ENCODE data around the gene DBNL. TPM values are rescaled to one million over a fixed set of nuclear protein-coding genes. Genes with fewer than 3 reads are reported as not detected.
A peak's percentile ranks its signal among the peaks of the same experiment; 100 is the strongest.

Gene DBNL
- total RNA-seq, 1 donor from 2014 or later = 68.0 TPM

- no peak overlapping the region for H3K4me3 Mint-ChIP-seq (ENCODE audit: low read depth)
- H3K9me3 Mint-ChIP-seq (ENCODE audit: low read depth) = no peaks in the 10 kb centered on the region
- H3K27me3 Mint-ChIP-seq = no peaks in the 10 kb centered on the region
- H3K4me1 Mint-ChIP-seq (ENCODE audit: low read depth) = peaks cover 2% of the 10 kb centered on the region
- peak overlapping the region; percentile 71 for H3K27ac Mint-ChIP-seq
- no peak for DNase-seq (ENCODE audit: low spot score, unreplicated experiment)
- peaks cover 20% of the 10 kb centered on the region for H3K36me3 Mint-ChIP-seq (ENCODE audit: insufficient read depth)
- TF ChIP-seq CTCF (IDR thresholded peaks at IDR 0.05; ENCODE audit: unreplicated experiment) = no peak
Measured at GRCh38 chr7:44060091-44060947, 15.8 kb downstream of the DBNL start.

GRCh38 chr7:44060948-44061644 is 16.6 kb downstream of the DBNL start:
- TF ChIP-seq CTCF (IDR thresholded peaks at IDR 0.05; ENCODE audit: unreplicated experiment) = no peak
- Mint-ChIP-seq H3K36me3 (ENCODE audit: insufficient read depth) (peaks cover 15% of the 10 kb centered on the region), H3K4me1 (ENCODE audit: low read depth) (peaks cover 7% of the 10 kb centered on the region), H3K9me3 (ENCODE audit: low read depth) (no peaks in the 10 kb centered on the region), H3K4me3 (ENCODE audit: low read depth) (no peak overlapping the region), H3K27ac (no peak overlapping the region), H3K27me3 (no peaks in the 10 kb centered on the region)
- no peak for DNase-seq (ENCODE audit: low spot score, unreplicated experiment)

GRCh38 chr7:44061645-44062179 is 17.2 kb downstream of the DBNL start:
- H3K27ac Mint-ChIP-seq = no peak overlapping the region
- no peak for DNase-seq (ENCODE audit: low spot score, unreplicated experiment)
- H3K9me3 Mint-ChIP-seq (ENCODE audit: low read depth) = no peaks in the 10 kb centered on the region
- TF ChIP-seq CTCF (IDR thresholded peaks at IDR 0.05; ENCODE audit: unreplicated experiment) = no peak
- no peaks in the 10 kb centered on the region for H3K27me3 Mint-ChIP-seq
- no peak overlapping the region for H3K4me3 Mint-ChIP-seq (ENCODE audit: low read depth)
- H3K36me3 Mint-ChIP-seq (ENCODE audit: insufficient read depth) = peaks cover 13% of the 10 kb centered on the region
- peaks cover 8% of the 10 kb centered on the region for H3K4me1 Mint-ChIP-seq (ENCODE audit: low read depth)

GRCh38 chr7:44062180-44062902 is 17.8 kb downstream of the DBNL start:
- Mint-ChIP-seq H3K36me3 (ENCODE audit: insufficient read depth) (peaks cover 13% of the 10 kb centered on the region), H3K4me3 (ENCODE audit: low read depth) (no peak overlapping the region), H3K27me3 (no peaks in the 10 kb centered on the region), H3K27ac (no peak overlapping the region), H3K9me3 (ENCODE audit: low read depth) (no peaks in the 10 kb centered on the region), H3K4me1 (ENCODE audit: low read depth) (peaks cover 8% of the 10 kb centered on the region)
- no peak for TF ChIP-seq CTCF (IDR thresholded peaks at IDR 0.05; ENCODE audit: unreplicated experiment)
- DNase-seq (ENCODE audit: low spot score, unreplicated experiment) = no peak

- Mint-ChIP-seq H3K9me3 (ENCODE audit: low read depth) (no peaks in the 10 kb centered on the region), H3K4me1 (ENCODE audit: low read depth) (peaks cover 8% of the 10 kb centered on the region), H3K27me3 (peaks cover 3% of the 10 kb centered on the region), H3K4me3 (ENCODE audit: low read depth) (no peak overlapping the region), H3K27ac (no peak overlapping the region), H3K36me3 (ENCODE audit: insufficient read depth) (peaks cover 10% of the 10 kb centered on the region)
- TF ChIP-seq CTCF (IDR thresholded peaks at IDR 0.05; ENCODE audit: unreplicated experiment) = no peak
- no peak for DNase-seq (ENCODE audit: low spot score, unreplicated experiment)
Measured at GRCh38 chr7:44062903-44063295, 18.4 kb downstream of the DBNL start.

All from progenitor cell of endocrine pancreas (in vitro differentiated cells).